ENCODE measurements around the gene OR6K2.

Gene OR6K2

GRCh38 chr1:158681606-158682005 is 18.8 kb downstream of the OR6K2 start:
- H3K4me3 ChIP-seq (ENCODE audit: low read length): no peak overlapping the region
- H3K9me3 ChIP-seq (ENCODE audit: control insufficient read depth, low read length): no peaks in the 10 kb centered on the region
- no peak for DNase-seq (ENCODE audit: low read depth)
- peaks cover 5% of the 10 kb centered on the region for H3K4me1 ChIP-seq (ENCODE audit: control insufficient read depth, insufficient read depth, low read length)
- no peak overlapping the region for H3K9ac ChIP-seq (ENCODE audit: low read length)
- H3K36me3 ChIP-seq (ENCODE audit: control insufficient read depth, insufficient read depth, low read length, severe bottlenecking): no peaks in the 10 kb centered on the region
- H3K27me3 ChIP-seq (replicated peaks; ENCODE audit: control insufficient read depth, insufficient read depth, low read length): no peaks in the 10 kb centered on the region

GRCh38 chr1:158679289-158679688 is 21.2 kb downstream of the OR6K2 start:
- no peaks in the 10 kb centered on the region for H3K4me1 ChIP-seq (ENCODE audit: control insufficient read depth, insufficient read depth, low read length)
- no peak overlapping the region for H3K9ac ChIP-seq (ENCODE audit: low read length)
- no peak overlapping the region for H3K4me3 ChIP-seq (ENCODE audit: low read length)
- no peak for DNase-seq (ENCODE audit: low read depth)
- no peaks in the 10 kb centered on the region for H3K36me3 ChIP-seq (ENCODE audit: control insufficient read depth, insufficient read depth, low read length, severe bottlenecking)
- H3K9me3 ChIP-seq (ENCODE audit: control insufficient read depth, low read length): no peaks in the 10 kb centered on the region
- H3K27me3 ChIP-seq (replicated peaks; ENCODE audit: control insufficient read depth, insufficient read depth, low read length): no peaks in the 10 kb centered on the region

GRCh38 chr1:158675563-158676323 is 24.7 kb downstream of the OR6K2 start:
- Histone ChIP-seq H3K4me3 (ENCODE audit: low read length) (no peak overlapping the region), H3K9ac (ENCODE audit: low read length) (no peak overlapping the region), H3K36me3 (ENCODE audit: control insufficient read depth, insufficient read depth, low read length, severe bottlenecking) (no peaks in the 10 kb centered on the region), H3K9me3 (ENCODE audit: control insufficient read depth, low read length) (no peaks in the 10 kb centered on the region), H3K27me3 (replicated peaks; ENCODE audit: control insufficient read depth, insufficient read depth, low read length) (no peaks in the 10 kb centered on the region), H3K4me1 (ENCODE audit: control insufficient read depth, insufficient read depth, low read length) (no peaks in the 10 kb centered on the region)
- no peak for DNase-seq (ENCODE audit: low read depth)

- H3K27me3 ChIP-seq (replicated peaks; ENCODE audit: control insufficient read depth, insufficient read depth, low read length): no peaks in the 10 kb centered on the region
- H3K9me3 ChIP-seq (ENCODE audit: control insufficient read depth, low read length): no peaks in the 10 kb centered on the region
- H3K4me3 ChIP-seq (ENCODE audit: low read length): no peak overlapping the region
- no peaks in the 10 kb centered on the region for H3K4me1 ChIP-seq (ENCODE audit: control insufficient read depth, insufficient read depth, low read length)
- no peaks in the 10 kb centered on the region for H3K36me3 ChIP-seq (ENCODE audit: control insufficient read depth, insufficient read depth, low read length, severe bottlenecking)
- no peak overlapping the region for H3K9ac ChIP-seq (ENCODE audit: low read length)
- no peak for DNase-seq (ENCODE audit: low read depth)
Observed at GRCh38 chr1:158674302-158674701, 26.1 kb downstream of the OR6K2 start.

GRCh38 chr1:158666037-158666436 is 34.4 kb downstream of the OR6K2 start:
- Histone ChIP-seq H3K36me3 (ENCODE audit: control insufficient read depth, insufficient read depth, low read length, severe bottlenecking) (no peaks in the 10 kb centered on the region), H3K27me3 (replicated peaks; ENCODE audit: control insufficient read depth, insufficient read depth, low read length) (no peaks in the 10 kb centered on the region), H3K4me1 (ENCODE audit: control insufficient read depth, insufficient read depth, low read length) (no peaks in the 10 kb centered on the region), H3K4me3 (ENCODE audit: low read length) (no peak overlapping the region), H3K9me3 (ENCODE audit: control insufficient read depth, low read length) (no peaks in the 10 kb centered on the region), H3K9ac (ENCODE audit: low read length) (no peak overlapping the region)
- DNase-seq (ENCODE audit: low read depth): no peak

- H3K9me3 ChIP-seq (ENCODE audit: control insufficient read depth, low read length): no peaks in the 10 kb centered on the region
- H3K4me1 ChIP-seq (ENCODE audit: control insufficient read depth, insufficient read depth, low read length): no peaks in the 10 kb centered on the region
- H3K4me3 ChIP-seq (ENCODE audit: low read length): no peak overlapping the region
- H3K36me3 ChIP-seq (ENCODE audit: control insufficient read depth, insufficient read depth, low read length, severe bottlenecking): no peaks in the 10 kb centered on the region
- H3K27me3 ChIP-seq (replicated peaks; ENCODE audit: control insufficient read depth, insufficient read depth, low read length): no peaks in the 10 kb centered on the region
- no peak for DNase-seq (ENCODE audit: low read depth)
- no peak overlapping the region for H3K9ac ChIP-seq (ENCODE audit: low read length)
Observed at GRCh38 chr1:158654571-158654970, 45.9 kb downstream of the OR6K2 start.

- Histone ChIP-seq H3K9ac (ENCODE audit: low read length) (no peak overlapping the region), H3K36me3 (ENCODE audit: control insufficient read depth, insufficient read depth, low read length, severe bottlenecking) (no peaks in the 10 kb centered on the region), H3K27me3 (replicated peaks; ENCODE audit: control insufficient read depth, insufficient read depth, low read length) (no peaks in the 10 kb centered on the region), H3K9me3 (ENCODE audit: control insufficient read depth, low read length) (no peaks in the 10 kb centered on the region), H3K4me3 (ENCODE audit: low read length) (no peak overlapping the region), H3K4me1 (ENCODE audit: control insufficient read depth, insufficient read depth, low read length) (no peaks in the 10 kb centered on the region)
- no peak for DNase-seq (ENCODE audit: low read depth)
Observed at GRCh38 chr1:158654086-158654485, 46.4 kb downstream of the OR6K2 start.

GRCh38 chr1:158652721-158653334 is 47.6 kb downstream of the OR6K2 start:
- no peaks in the 10 kb centered on the region for H3K9me3 ChIP-seq (ENCODE audit: control insufficient read depth, low read length)
- H3K36me3 ChIP-seq (ENCODE audit: control insufficient read depth, insufficient read depth, low read length, severe bottlenecking): no peaks in the 10 kb centered on the region
- H3K9ac ChIP-seq (ENCODE audit: low read length): no peak overlapping the region
- H3K27me3 ChIP-seq (replicated peaks; ENCODE audit: control insufficient read depth, insufficient read depth, low read length): no peaks in the 10 kb centered on the region
- no peak for DNase-seq (ENCODE audit: low read depth)
- no peak overlapping the region for H3K4me3 ChIP-seq (ENCODE audit: low read length)
- H3K4me1 ChIP-seq (ENCODE audit: control insufficient read depth, insufficient read depth, low read length): no peaks in the 10 kb centered on the region

Measured in adipocyte (in vitro differentiated cells).